ENCODE data around the gene GTPBP4.
"Not testable (repeated sequence)": the region's sequence is repeated elsewhere in the genome, so short reads cannot be mapped to it uniquely, and the experiment has no call there.

The GTPBP4 gene

DNA sequence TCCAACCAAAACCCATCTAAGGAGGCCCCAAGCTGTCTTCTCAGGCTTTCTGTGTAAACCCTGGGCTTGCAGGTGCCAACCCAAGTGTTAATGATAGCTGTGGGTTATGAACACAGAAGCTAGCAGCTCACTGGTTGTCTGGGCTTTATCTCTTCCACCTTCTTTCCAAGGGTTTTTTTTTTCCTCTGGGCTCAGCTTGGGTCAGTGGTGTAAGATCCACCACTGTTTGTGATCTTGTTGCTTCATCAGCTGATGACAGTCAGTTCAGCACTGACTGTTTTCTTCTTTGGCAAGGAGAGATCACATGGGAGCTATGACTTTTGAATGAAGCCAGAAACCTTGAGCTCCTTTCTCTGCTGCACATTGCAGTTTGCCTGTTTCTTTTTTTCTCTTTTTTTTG is 4.6 kb downstream of the GTPBP4 start:
- no peak for DNase-seq

DNA sequence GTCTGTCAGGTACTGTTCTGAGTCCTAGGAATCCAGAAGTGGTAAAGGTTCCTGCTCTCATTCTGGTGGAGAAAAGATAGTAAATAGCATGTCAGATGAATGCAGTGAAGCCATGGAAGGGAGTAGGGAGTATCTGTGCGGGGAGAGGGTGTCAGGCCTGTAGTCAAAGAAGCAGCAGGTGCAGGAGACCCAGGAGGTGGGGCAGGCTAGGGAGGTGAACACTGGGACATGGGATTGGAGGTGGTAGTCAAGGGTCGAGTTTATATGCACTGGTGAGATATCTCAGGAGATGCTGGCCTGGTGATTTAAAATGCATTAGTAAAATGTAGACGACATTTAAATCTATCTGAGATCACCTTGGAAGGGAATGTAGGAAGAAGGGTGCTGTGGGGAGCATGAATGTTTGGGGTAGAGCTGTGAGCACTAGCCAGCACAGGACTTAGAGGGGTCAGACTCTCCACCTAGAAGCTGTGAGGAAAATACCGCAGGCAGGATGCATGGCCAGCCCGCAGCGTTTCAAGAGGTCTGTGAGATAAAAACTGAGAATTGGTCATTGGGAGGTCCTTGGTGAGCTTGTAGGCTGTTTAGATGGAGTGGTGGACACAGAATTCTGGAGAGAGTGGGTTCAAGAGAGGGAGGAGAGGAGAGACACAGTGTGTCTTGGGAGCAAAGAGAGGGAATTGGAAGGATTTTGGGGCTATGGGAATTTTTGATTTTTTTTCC is 6.8 kb downstream of the GTPBP4 start:
- no peak for DNase-seq

DNA sequence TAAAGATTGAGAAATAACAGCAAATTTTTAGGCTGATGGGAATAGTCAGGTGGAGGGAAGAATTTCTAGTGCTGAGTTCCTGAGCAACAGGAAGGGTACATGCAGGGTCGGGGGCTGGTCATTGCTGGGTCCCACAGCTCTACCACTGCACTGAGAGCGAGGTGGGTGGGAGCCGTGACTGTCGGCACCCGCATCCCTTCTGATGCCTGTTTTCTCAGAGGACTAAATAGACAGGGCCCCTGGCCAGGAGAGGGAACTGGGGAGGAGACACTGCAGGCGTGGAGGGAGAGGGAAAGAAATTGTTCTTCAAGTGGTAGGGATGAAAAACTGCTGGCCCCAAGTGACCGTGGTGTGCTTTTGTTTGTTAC is 7.3 kb downstream of the GTPBP4 start:
- DNase-seq: no peak

DNA sequence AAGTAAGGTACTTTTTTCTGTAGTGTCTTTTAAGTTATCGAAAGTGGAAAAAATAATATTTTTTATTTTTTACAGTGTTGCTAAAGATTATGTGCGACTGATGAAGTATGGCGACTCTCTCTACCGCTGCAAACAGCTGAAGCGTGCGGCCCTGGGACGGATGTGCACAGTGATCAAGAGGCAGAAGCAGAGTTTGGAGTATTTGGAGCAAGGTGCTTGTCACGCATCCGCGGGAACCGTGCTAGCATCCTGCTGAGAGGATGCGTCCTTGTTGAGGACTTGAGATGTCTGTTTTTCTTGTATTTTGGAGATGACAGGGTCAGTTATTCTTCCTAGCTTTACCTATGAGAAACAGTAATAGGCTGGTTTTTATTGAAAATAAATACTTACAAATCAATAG is 7.8 kb downstream of the GTPBP4 start:
- DNase-seq: no peak

DNA sequence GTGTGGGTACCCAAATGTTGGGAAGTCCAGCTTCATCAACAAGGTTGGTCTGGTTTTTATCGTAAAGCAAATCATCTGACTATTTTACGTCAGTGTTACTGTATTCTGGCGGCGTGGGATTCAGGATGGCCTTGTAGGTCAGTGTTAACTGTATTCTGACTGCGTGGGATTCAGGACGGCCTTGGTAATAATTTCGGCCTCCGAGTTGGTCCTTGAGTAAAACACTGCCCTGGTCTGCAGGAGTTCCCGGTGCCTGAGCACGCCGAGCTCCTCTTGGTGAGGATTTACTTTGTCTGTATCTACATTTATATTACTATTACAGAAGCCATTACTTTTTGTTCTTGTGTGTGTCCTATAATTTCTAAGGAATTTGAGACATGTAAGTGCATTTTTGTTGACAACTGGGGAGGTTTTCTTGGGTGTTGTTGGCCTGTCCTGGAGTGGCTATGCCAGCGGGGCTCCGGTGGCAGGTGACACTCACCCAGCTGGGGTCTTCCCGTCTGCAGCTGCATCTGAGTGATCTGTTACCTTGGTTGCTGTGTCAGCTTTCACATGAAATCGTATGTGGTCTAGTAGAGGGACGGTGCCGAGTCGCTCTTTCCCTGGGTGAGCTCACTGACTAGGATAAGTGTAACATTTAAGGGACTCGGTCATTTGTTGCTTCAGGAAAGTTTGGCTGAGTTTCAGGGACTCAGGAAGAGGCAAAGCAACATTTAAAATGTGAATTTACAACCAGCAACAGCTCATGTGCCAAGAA is 9.2 kb downstream of the GTPBP4 start:
- no peak for DNase-seq

DNA sequence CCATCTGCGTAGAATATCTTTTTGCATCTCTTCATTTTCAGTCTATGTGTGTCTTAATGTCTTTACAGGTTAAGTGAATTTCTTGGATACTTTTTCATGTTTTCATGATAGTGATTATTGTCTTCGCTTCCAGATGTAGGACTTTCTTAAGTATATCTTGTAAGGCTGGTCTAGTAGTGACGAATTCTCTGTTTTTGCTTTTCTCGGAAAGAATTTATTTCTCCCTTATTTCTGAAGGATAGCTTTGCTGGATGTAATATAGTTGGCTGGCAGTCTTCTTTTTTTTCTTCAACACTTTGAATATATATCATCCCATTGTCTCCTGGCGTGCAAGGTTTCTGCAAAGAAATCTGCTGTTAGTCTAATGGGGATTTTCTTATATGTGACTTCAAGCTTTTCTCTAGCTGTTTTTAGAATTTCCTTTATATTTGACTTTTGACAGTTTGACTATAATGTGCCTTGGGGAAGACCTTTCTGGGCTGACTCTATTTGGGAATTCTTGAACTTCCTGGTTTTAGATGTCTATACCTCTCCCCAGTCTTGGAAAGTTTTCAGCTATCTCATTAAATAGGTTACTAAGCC is 14.3 kb downstream of the GTPBP4 start:
- no peak for DNase-seq

DNA sequence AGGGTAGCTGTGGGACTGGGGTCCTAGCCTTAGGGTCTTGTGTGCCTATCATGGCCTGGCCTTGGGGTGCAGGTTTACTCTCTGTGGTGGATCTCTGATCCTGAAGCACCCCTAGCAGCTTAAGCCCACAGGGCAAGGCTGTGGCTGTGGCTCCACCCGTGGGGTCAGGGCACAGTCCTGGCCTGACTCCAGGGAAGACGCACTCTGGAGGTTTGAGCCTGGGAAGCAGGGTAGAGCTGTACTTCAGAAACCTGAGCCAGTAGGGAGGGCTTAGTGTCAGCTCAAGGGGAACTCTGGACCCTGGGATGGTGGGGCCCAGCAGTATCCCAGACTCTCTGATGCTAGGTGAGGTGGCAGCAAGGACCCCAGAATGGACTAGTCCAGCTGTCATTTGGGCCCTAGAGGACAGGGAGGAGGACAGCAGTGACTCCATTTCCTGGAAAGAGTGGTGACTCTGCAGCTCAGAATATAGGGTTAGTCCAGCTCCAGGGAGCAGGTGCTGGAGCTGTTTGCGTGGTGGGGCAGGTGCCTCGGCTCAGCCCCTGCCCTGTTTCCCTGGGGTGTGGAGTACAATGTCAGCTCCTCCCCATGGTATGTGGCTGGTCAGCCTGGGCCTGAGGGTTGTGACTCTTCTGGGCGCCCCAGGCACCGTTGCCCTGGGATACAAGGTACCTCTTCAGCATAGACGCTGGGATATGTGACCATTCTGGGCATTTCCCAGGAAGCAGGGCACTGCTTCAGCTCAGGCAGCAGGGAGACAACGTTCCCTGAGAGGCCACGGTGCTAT is 15.8 kb downstream of the GTPBP4 start:
- DNase-seq: no peak

DNA sequence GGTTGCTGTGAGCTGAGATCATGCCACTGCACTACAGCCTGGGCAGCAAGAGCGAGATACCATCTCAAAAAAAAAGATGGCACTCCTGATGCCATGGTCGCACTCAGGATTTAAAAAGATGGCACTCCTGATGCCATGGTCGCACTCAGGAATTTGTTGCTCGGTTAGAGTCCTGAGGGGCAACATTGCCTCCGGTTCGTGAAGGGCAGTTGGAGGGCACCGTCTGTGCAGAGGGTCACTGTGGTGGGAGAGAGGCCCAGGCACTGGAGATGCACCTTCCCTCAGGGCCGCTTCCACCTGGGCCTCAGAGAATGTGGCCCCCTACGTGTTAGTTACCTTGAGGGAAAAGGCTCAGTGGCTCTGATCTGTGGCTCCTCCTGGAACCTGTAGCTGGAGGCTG is 18.3 kb downstream of the GTPBP4 start:
- no peak for DNase-seq

DNA sequence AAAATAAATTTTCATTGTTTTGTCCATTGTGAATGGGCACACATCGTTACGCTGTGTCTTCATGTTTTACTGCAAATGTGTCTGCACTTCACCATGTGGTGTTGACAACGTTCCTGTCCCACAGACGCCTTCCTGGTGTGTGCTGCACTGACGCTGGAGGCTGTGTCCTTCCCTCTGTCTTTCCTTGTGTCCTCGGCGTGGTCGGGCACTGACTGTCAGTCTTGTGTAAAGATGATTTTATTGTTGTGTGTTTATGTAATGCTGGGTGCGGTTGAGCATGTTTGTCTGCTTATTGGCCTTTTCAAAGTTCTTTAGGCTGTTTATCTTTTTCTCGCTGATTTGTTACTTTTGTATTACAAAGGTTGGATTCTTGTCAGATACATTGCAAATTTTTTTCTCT is 19.3 kb downstream of the GTPBP4 start:
- DNase-seq: no peak

DNA sequence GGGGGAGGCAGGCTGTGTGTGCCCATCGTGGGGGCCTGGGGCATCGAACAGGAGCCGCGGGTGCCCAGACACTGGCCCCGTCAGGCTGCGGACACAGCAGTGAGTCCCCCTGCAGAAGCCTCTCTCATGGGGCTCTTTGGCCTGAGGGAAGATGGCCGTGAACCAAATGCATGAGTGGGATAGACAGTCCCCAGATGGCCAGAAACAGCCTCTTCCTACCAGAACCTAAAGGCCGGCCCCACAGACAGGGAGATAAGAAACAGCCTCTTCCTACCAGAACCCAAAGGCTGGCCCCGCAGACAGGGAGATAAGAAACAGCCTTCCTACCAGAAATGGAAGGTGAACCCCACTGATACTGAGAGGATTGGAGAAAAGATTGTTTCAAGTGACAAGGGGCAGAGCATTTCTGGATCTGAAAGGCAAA is 20.8 kb downstream of the GTPBP4 start:
- DNase-seq: no peak

DNA sequence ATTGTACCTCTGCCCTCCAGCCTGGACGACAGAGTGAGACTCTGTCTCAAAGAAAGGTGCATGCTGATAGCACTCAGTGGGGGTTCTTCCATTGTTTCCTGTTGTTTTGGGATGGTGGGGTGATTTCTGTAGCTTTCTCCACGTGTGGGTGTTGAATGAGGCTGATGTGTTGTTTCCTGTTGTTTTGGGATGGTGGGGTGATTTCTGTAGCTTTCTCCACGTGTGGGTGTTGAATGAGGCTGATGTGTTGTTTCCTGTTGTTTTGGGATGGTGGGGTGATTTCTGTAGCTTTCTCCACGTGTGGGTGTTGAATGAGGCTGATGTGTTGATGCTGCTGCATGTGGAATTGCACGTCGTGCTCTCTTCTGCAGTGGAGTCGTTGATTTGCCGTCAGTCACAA is 21.7 kb downstream of the GTPBP4 start:
- not testable (repeated sequence) for DNase-seq

DNA sequence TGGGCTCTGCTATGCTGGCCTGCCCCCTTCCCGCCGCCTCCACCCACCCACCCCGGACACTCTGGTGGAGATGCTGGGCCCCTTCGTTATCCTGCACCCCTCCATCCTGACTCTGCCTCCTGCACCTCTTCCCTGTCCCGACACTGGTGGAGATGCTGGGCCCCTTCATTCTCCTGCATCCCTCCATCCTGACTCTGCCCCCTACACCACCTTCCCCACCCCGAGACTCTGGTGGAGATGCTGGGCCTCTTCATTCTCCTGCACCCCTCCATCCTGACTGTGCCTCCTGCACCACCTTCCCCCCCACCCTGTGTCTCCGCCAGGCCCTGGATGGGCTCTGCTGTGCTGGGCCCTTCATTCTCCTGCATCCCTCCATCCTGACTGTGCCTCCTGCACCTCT is 22.5 kb downstream of the GTPBP4 start:
- no peak for DNase-seq

DNA sequence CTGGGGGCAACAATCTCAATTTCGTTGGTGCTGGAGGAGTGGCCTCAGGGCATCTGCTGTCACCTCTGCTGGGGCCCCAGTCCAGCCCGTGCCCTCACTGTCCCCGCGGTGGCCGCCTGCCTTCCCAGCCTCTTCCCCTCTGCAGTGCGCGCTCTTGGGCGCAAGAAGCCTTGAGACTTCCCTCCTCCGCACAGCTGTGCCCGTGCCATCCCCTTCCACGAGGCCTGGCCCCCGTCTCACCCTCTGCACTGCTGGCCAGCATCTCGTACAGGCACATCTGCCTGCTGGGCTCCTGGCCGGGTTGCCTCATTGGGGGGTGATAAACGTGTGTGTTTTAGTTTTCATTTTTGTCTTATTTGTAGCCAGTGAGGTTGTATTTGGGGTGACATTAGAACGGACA is 23.5 kb downstream of the GTPBP4 start:
- DNase-seq: no peak

DNA sequence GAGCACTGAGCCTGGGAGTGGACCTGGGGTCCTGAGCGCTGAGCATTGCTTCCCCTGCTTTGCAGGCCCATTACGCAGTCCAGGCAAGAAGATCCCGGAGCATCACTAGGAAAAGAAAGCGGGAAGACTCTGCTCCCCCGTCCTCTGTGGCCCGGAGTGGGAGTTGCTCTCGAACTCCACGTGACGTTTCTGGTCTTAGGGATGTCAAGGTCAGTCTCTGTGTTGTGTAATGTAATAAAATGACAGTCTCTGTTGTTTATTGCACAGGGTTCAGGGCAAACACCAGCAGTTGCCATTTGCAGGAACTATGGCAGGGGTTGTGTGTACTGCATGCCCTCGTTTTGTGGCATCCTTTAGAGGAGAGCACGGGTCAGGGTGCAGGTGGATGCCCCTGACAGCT is 27.5 kb downstream of the GTPBP4 start:
- no peak for DNase-seq

DNA sequence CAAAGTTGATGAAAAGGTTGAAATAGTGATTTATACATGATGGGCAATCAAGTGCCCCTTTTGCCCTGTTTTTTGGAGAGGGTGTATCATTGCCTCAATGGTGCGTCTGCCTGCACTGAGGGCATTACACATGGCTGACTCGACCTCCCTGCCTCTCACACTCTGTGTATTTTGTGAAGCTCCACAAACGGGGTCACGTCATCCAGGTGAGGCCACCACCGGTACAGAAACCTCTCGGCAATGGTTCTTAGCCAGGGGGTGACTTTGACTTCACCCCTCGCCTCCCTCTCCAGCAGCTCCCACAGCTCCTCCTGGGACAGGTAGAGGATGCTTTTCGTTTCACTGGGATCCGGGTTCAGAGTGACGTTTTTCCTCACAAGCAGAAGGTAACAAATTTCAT is 31.1 kb downstream of the GTPBP4 start:
- no peak for DNase-seq

DNA sequence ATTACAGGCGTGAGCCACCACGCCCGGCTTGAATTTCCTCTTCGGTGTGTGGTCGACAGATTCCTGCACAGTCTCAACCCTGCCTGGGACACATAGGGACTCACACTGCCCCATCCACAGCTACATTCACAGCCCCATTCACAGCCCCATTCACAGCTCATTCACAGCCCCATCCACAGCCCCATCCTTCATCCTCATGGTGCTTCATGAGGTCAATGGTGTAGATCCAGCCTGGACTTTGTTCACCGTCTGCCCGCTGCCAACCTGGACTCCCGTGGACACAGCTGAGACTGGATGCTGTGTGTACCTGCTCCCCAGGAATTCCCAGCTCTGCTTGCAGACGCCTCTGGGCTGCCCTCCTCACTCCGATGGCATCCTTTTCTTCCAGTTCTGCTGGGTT is 32.2 kb downstream of the GTPBP4 start:
- no peak for DNase-seq

DNA sequence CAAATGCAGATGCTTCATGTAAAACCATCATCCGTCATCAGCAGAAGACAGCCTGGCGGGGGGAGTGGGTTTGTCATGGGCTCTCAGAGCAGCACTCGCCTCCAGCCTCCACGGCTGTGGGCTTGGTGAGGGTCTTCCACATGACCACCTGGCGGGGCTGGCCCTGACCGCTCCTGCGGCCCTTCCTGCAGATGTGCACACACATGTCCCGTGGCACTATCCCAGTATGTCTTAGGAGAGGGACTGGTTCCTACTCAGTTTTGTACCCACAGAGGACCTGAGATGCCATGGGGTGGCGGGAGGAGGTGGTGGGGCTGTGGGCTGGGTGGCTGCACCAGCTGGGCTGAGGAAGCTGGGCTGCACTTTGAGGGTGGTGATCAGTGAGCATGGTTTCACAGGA is 32.7 kb downstream of the GTPBP4 start:
- DNase-seq: no peak

DNA sequence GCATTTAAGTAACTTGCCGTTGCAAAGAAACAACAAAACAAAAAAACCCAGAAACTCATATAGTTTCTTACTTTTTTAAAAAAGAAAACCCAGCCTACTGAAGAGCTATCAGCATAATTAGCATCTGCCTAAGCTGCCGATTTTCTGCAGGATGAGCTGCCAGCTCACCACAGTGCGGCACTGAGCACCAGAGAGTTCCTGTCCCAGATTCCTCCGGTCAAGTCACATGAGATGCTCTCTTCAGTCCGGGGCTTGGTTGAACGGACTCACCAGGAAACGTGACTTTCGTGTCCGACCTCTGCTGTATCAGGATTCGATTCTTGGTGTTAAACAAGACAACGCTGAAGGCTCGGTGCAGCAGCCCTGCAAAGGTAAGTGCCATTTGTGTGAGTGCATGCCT is 34.2 kb downstream of the GTPBP4 start:
- no peak for DNase-seq

DNA sequence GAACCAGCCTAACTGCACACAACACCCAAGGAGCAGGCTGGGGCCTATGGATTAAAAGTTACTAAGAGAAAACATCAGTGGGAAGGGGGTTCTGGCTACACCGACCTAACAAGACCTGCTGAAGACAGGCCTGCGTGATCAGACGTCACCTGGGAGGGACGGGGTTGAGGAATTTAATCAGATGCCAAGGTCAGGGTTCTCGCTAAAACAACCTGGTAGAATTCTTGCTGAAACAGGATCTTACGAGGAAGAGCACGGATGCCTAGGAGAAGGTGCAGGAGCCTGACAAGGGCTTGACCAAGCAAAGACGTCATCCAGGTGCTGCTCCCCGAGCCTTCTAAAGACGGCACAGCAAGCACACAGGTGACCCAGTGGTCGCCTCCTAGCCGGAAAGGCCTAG is 35.9 kb downstream of the GTPBP4 start:
- no peak for DNase-seq

DNA sequence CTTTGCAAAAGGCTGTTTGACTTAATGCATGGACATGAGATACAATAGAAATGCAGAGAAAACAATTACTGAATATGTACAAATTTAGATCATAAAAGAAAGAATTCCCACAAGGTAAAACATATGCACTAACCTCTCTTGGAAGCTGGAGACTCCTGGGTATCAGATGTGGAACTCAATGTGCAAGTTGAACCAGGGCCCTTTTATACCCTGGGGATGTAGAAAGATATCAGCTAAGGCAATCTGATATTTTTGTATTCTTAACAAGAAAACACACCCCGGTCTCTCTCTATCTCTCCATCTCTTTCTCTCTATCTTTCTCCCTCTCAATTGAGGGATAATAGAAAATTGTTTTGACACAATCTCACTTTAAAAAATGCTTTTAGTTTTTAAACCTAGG is 37.4 kb downstream of the GTPBP4 start, which contains the start of gene IDI2:
Gene IDI2, minus strand, starts transcription at position 177 of the 400 bp plus-strand sequence. CDS start 1,136 bp downstream, outside the sequence.
- DNase-seq: no peak

DNA sequence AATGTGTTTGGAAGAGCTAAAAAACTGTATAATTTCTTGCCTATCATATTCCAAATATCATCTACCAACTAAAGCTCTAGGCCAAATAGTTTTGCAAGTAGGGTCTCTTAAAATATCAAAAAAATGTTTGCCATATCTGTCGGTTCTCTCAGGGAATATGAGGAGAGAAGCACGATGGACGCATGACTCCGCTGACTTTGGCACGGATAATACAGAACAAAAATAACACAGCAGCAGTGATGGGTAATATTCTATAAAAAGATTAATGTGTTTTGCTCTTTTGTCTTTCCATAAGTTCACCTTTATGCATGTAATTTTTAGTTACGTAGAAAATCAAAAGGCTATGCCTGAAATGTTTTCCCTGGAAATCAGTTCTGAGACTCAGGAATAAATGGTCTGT is 38.3 kb downstream of the GTPBP4 start:
- DNase-seq: no peak

DNA sequence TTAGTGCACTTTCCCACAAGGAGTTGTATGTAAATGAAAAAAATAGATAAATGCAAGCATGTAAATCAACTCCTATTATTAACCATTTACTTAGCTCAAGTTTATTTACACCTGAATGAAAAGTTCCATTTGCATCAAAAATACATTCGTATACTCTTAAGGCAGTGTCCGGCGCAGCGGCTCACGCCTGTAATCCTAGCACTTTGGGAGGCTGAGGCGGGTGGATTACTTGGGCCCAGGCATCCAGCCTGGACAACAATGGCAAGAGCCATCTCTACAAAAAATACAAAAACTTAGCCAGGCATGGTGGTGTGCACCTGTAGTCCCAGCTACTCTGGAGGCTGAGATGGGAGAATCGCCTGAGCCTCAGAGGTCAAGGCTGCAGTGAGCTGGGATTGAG is 41.6 kb downstream of the GTPBP4 start:
- DNase-seq: no peak

DNA sequence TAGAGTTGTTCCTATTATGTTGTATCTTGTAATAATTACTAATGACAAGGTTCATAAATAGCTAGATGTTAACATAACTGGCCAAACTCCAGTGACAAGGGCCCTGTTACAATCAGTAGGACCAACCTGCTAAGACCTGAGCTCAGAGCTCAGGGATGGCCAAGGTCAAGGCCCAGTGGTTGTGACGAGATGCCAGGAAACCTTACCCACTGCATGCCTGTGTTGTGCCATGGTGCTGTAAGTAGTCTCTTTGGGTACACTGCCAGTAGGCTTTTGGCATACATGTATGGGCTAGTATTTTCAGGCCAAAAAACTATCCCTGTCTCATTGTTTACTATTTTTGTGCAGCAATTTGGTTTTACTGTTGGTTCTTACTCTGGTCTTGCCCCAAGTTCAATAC is 45.4 kb downstream of the GTPBP4 start:
- DNase-seq: no peak

DNA sequence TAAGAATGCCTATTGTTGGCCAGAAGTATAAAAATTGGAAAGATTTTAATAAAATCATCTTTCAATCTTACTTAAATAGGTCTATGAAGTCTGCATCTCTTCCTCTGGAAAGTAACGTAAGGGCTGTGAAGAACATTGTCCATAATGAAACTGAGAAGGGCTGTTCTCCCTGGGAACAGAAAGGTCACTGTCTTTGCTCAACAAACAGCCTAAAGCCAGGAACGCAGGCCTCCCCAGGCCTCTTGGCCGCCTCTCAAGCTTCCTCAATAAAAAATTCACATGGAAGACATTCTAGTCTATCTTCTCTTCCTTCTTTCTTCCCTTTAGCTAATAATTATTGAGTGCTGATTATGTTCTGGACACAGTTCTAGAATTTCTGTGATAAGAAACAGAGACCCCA is 46.5 kb downstream of the GTPBP4 start:
- DNase-seq: no peak
